Omental fat pad (tissue), 4 donors: ENCODE measurements around the gene ARL10. TPM values are rescaled to one million over a fixed set of nuclear protein-coding genes. Genes with fewer than 3 reads are reported as not detected.

Source experiments
- ATAC-seq: fragments of 150-250 bp; one replicate; pipeline ENCODE4 v1.9.1; 2016; ENCODE audit warnings: mild to moderate bottlenecking, moderate library complexity; ENCODE audit not compliant: low FRiP score
- DNase-seq: peaks from one replicate; pipeline ENCODE4 v3.0.0-alpha.2; 2019; ENCODE audit warnings: low spot score
- total RNA-seq, 4 donors: library from RNA; depleted of rRNA; stranded (reverse); fragments of >200 nt; gene quantifications; one replicate each; pipeline ENCODE4 v1.1.0, GENCODE V29; 2016
- TF ChIP-seq, protein P1 (sequence below), 3 donors: fragments of 450-650 bp; IDR thresholded peaks; one replicate each; pipeline ENCODE4 v1.5.1; 2016 to 2017; ENCODE audit warnings: antibody characterized with exemption in 3 of 3, mild to moderate bottlenecking in 3 of 3, moderate library complexity in 2 of 3

The ARL10 gene
- total RNA-seq, 4 donors from 2014 or later, result 4.2 to 12.1 (median 6.7) TPM

DNA sequence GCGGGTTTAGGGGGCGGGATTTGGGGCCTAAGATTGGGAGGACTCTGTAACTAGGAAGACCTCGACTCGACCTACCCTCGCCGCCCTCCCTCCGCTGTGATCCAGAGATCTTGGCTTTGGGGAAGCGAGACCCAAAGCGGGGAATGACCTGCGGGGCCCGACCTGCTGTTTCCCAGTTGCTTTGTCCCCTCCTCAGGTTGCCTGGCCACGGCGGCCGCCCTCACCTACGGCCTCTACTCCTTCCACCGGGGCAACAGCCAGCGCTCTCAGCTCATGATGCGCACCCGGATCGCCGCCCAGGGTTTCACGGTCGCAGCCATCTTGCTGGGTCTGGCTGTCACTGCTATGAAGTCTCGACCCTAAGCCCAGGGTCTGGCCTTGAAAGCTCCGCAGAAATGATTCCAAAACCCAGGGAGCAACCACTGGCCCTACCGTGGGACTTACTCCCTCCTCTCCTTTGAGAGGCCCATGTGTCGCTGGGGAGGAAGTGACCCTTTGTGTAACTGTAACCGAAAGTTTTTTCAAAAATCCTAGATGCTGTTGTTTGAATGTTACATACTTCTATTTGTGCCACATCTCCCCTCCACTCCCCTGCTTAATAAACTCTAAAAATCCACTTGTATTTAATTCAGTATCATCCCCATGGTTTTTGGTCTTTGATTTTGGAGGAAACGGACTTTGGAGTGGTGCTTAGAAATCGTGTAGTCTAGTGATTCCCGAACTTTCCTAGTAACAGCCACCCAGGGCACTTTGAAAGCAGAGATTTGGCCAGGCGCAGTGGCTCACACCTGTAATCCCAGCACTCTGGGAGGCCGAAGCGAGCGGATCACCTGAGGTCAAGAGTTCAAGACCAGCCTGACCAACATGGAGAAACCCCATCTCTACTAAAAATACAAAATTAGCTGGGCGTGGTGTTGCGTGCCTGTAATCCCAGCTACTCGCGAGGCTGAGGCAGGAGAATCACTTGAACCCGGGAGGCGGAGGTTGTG, 24.1 kb downstream of the ARL10 start:
- TF ChIP-seq, protein P1, sequence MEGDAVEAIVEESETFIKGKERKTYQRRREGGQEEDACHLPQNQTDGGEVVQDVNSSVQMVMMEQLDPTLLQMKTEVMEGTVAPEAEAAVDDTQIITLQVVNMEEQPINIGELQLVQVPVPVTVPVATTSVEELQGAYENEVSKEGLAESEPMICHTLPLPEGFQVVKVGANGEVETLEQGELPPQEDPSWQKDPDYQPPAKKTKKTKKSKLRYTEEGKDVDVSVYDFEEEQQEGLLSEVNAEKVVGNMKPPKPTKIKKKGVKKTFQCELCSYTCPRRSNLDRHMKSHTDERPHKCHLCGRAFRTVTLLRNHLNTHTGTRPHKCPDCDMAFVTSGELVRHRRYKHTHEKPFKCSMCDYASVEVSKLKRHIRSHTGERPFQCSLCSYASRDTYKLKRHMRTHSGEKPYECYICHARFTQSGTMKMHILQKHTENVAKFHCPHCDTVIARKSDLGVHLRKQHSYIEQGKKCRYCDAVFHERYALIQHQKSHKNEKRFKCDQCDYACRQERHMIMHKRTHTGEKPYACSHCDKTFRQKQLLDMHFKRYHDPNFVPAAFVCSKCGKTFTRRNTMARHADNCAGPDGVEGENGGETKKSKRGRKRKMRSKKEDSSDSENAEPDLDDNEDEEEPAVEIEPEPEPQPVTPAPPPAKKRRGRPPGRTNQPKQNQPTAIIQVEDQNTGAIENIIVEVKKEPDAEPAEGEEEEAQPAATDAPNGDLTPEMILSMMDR (IDR thresholded peaks at IDR 0.05), result no peak
- ATAC-seq, result peak; percentile 11

DNA sequence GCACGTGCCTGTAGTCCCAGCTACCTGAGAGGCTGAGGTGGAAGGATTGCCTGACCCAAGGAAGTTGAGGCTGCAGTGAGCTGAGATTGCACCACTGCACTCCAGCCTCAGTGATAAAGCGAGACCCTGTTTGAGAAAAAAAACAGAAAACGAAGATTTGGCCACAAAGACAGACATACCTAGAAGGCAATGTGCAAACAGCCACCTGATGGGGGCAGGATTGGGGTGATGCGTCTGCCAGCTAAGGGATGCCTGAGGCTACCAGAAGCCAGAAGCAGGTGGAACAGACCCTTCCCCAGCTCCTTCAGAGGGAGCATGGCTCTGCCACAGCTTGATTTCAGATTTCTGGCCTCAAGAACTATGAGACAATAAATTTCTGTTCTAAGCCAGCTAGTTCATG, 26.2 kb downstream of the ARL10 start:
- TF ChIP-seq, protein P1 (IDR thresholded peaks at IDR 0.05), result no peak
- DNase-seq (no peak), ATAC-seq (no peak)

More for the DNA sequence above, 24.1 kb downstream of the ARL10 start:
- no peak for DNase-seq

DNA sequence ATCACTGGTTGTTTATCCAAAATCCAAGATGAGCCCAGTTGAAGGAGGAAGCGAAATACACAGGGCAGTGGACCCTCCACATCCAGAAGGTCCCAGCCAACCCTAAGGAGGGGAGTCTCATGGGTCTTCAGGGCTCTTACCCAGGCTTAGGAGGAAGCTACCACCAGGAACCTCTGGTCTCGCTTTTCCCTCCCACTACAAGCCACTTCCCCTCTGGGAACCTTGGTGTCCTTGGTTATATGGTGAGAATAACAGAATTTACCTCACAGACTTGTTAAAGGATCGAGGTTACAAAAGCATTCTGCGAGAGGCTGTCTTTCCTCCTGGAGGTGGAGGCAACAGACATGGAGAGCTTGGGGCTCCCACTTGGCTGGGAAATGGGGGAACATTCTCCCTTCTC, 26.7 kb downstream of the ARL10 start:
- no peak for DNase-seq
- TF ChIP-seq, protein P1 (IDR thresholded peaks at IDR 0.05), result no peak
- ATAC-seq, result no peak

DNA sequence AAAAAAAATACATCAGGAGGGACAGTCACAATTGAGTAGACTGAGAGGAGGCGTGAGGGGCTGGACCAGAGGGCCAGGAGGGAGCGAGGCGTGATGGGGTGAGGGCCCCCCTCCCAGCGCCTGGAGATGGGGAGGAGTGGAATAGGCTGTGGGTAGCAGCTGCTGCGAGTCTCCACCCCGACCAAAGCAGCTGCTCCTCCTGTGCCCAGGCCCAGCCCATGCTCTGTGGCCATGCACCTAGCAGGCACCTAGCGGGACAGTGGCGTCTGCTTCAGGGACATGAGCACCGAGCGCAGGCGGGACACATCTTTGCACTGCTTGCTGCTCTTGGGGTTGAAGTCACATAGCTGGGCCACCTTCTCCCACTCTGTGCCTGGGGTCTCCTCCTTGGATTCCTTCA, 27.2 kb downstream of the ARL10 start:
- TF ChIP-seq, protein P1 (IDR thresholded peaks at IDR 0.05), result no peak
- no peak for ATAC-seq
- DNase-seq, result no peak

- DNase-seq (no peak), ATAC-seq (no peak)
- TF ChIP-seq, protein P1 (IDR thresholded peaks at IDR 0.05), result no peak
These were observed 28.8 kb downstream of the ARL10 start for GRCh38 chr5:176394096-176394495.

DNA sequence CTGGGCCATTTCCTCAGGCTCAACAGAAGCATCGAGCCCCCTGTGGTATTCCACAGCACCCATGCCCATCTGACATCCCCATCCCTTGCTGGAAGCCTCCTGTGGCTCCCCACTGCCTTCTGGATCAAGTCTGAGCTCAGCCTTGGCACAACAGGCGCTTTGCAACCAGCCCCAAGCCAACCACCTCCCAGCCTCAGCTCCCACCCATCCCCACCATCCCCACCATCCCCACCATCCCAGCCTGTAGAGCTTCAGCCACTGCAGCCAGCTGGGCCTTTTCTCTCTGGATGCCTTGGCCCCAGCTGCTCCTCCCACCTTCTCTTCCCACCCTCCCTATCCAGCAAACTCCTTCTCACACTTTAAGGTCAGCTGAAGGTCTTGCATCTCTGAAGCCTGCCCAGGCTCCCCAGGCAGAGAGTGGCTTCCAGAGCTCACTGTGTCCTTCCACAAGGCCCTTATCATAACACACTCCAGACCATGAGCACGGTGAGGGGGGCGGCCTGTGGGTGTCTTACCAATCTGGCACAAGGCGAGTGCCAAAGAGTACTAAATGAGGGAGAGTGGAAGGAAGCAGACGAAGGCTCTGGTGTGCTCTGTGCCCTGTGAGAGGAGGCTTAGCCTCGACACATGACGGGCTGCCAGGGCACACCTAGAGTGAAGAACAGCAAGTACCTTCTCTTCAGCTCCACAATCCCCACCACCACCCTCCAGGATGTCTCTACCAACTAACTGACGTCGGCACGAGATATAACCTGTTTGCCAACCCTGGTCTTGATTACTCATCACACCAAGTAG, 29.8 kb downstream of the ARL10 start:
- TF ChIP-seq, protein P1 (IDR thresholded peaks at IDR 0.05), result no peak
- DNase-seq (no peak), ATAC-seq (no peak)
